Naive thymus-derived CD8-positive, alpha-beta T cell (primary cell): Measurements from ENCODE around the gene CILP2. TPM values are rescaled to one million over a fixed set of nuclear protein-coding genes. Genes with fewer than 3 reads are reported as not detected.

Experiments used
- ATAC-seq, 2 donors: fragments of 150-1000 bp; cut with Tn5 transposase in 1 of 2; sonication (Bioruptor Pico), chemical (Tn5 transposase) in 1 of 2; 1 replicate in 1 of 2; 2 replicates in 1 of 2; pipeline ENCODE4 v1.10.0; 2021; ENCODE audit warnings: mild to moderate bottlenecking in 2 of 2, moderate library complexity in 2 of 2
- POLR2A ChIA-PET: fragments of 350-600 bp; sonication (Branson Sonifier 250); formaldehyde crosslinking; loops from one replicate; lab custom pipeline; 2021; ENCODE audit warnings: antibody characterized with exemption; lab: Charles Lee
- DNase-seq, 10 donors: peaks; one replicate each; pipeline versions ENCODE4 v3.0.0 to v3.0.0-alpha.2; 2020 to 2022
- H3K27ac Mint-ChIP-seq, 10 donors: one replicate each; pipeline ENCODE4 v1.8.0; 2020 to 2022; ENCODE audit warnings: mild to moderate bottlenecking in 10 of 10, mixed read lengths in 10 of 10, moderate library complexity in 4 of 10, inconsistent platforms in 1 of 10
- H3K27me3 Mint-ChIP-seq, 5 donors: one replicate each; pipeline ENCODE4 v1.8.0; 2021 to 2022; ENCODE audit warnings: mixed read lengths in 5 of 5
- H3K36me3 Mint-ChIP-seq, 3 donors: one replicate each; pipeline ENCODE4 v1.8.0; 2020 to 2022; ENCODE audit warnings: mixed read lengths in 3 of 3, mild to moderate bottlenecking in 2 of 3, inconsistent platforms in 1 of 3
- H3K4me1 Mint-ChIP-seq, 4 donors: one replicate each; pipeline ENCODE4 v1.8.0; 2021 to 2022; ENCODE audit warnings: mixed read lengths in 4 of 4
- H3K4me3 Mint-ChIP-seq, 10 donors: one replicate each; pipeline ENCODE4 v1.8.0; 2020 to 2022; ENCODE audit warnings: mild to moderate bottlenecking in 10 of 10, mixed read lengths in 10 of 10, moderate library complexity in 6 of 10, inconsistent platforms in 1 of 10
- H3K9me3 Mint-ChIP-seq, 9 donors: one replicate each; pipeline ENCODE4 v1.8.0; 2020 to 2022; ENCODE audit warnings: mixed read lengths in 9 of 9, mild to moderate bottlenecking in 3 of 9, inconsistent platforms in 1 of 9, moderate library complexity in 1 of 9
- polyA plus RNA-seq, 3 donors: library from polyadenylated mRNA; unstranded; fragments of 300-500 nt; fragmentation: Illumina TruSeq; gene quantifications; one replicate each; pipeline ENCODE4 v1.2.3, GENCODE V29; 2021
- total RNA-seq, 8 experiments: library from RNA in 2 of 8; stranded (reverse) in 2 of 8; gene quantifications; one replicate each; pipeline ENCODE4 v1.2.3 and lab custom pipeline; 2021 to 2026

The CILP2 gene
- total and polyA plus RNA-seq, 5 experiments from 2014 or later: 0.31 to 0.64 (median 0.48) TPM; not detected in 1

- DNase-seq (no peak), ATAC-seq (no peak)
- H3K36me3 Mint-ChIP-seq: peaks cover 0 to 34% (median 15%) of the 10 kb centered on the region in 3 donors
- peak overlapping the region in 5 of 10 donors; percentile 36 to 79 (median 68) for H3K27ac Mint-ChIP-seq
- no peaks in the 10 kb centered on the region for H3K9me3 Mint-ChIP-seq
- POLR2A ChIA-PET: interaction anchor here (0.9 to 1.9 kb wide), 4 partner anchors 33 to 106 kb away, joined by 3 to 4 read pairs (median 3); partner anchors contain the start of genes GMIP and NDUFA13
- peaks cover 13 to 29% (median 19%) of the 10 kb centered on the region in 4 donors for H3K4me1 Mint-ChIP-seq
- no peak overlapping the region for H3K4me3 Mint-ChIP-seq
- no peaks in the 10 kb centered on the region for H3K27me3 Mint-ChIP-seq
These were observed 25.3 kb downstream of the CILP2 start for GRCh38 chr19:19563348-19563848.

- no peak for DNase-seq
- Mint-ChIP-seq H3K4me3 (no peak overlapping the region), H3K27me3 (no peaks in the 10 kb centered on the region), H3K27ac (peak overlapping the region in 3 of 10 donors; percentile 47 to 84 (median 57)), H3K9me3 (no peaks in the 10 kb centered on the region), H3K4me1 (peaks cover 5 to 20% (median 7%) of the 10 kb centered on the region in 4 donors), H3K36me3 (peaks cover 0 to 49% (median 26%) of the 10 kb centered on the region in 3 donors)
- POLR2A ChIA-PET: interaction anchor here (0.7 kb wide), 1 partner anchor 49 kb away, joined by 4 read pairs; no protein-coding TSS in a partner anchor
- ATAC-seq: no peak
These were observed 28.2 kb downstream of the CILP2 start for GRCh38 chr19:19566306-19566705.

GRCh38 chr19:19567391-19567790, 29.3 kb downstream of the CILP2 start:
- Mint-ChIP-seq H3K36me3 (peaks cover 0 to 46% (median 25%) of the 10 kb centered on the region in 3 donors), H3K9me3 (no peaks in the 10 kb centered on the region), H3K4me1 (peaks cover 2 to 15% (median 7%) of the 10 kb centered on the region in 4 donors), H3K4me3 (no peak overlapping the region), H3K27me3 (no peaks in the 10 kb centered on the region), H3K27ac (peak overlapping the region in 2 of 10 donors; percentile 79 to 83)
- no peak for DNase-seq
- no peak for ATAC-seq
- POLR2A ChIA-PET: interaction anchor here (0.9 to 1.4 kb wide), 3 partner anchors 35 to 66 kb away, joined by 3 to 4 read pairs (median 3); no protein-coding TSS in a partner anchor

GRCh38 chr19:19568802-19569756, 31.0 kb downstream of the CILP2 start:
- no peak for ATAC-seq
- DNase-seq: no peak
- no peaks in the 10 kb centered on the region for H3K27me3 Mint-ChIP-seq
- H3K27ac Mint-ChIP-seq: peak overlapping the region in 3 of 10 donors; percentile 19 to 31 (median 28)
- POLR2A ChIA-PET: interaction anchor here (1.1 to 1.4 kb wide), 2 partner anchors 27 to 37 kb away, joined by 3 read pairs; no protein-coding TSS in a partner anchor
- no peak overlapping the region for H3K4me3 Mint-ChIP-seq
- no peaks in the 10 kb centered on the region for H3K9me3 Mint-ChIP-seq
- peaks cover 0 to 43% (median 24%) of the 10 kb centered on the region in 3 donors for H3K36me3 Mint-ChIP-seq
- H3K4me1 Mint-ChIP-seq: peaks cover 0 to 7% (median 3%) of the 10 kb centered on the region in 4 donors

- POLR2A ChIA-PET: interaction anchor here (0.5 to 1.2 kb wide), 3 partner anchors 14 to 21 kb away, joined by 3 to 5 read pairs (median 3); no protein-coding TSS in a partner anchor
- Mint-ChIP-seq H3K4me1 (peaks cover 0 to 10% (median 6%) of the 10 kb centered on the region in 4 donors), H3K27ac (peak overlapping the region in 2 of 10 donors; percentile 20 to 52), H3K36me3 (peaks cover 0 to 32% (median 13%) of the 10 kb centered on the region in 3 donors), H3K4me3 (no peak overlapping the region), H3K27me3 (no peaks in the 10 kb centered on the region), H3K9me3 (no peaks in the 10 kb centered on the region)
- ATAC-seq (no peak), DNase-seq (no peak)
These were observed 32.5 kb downstream of the CILP2 start for GRCh38 chr19:19570571-19570970.

GRCh38 chr19:19571071-19571786, 33.2 kb downstream of the CILP2 start:
- Mint-ChIP-seq H3K36me3 (peaks cover 0 to 32% (median 12%) of the 10 kb centered on the region in 3 donors), H3K27ac (peak overlapping the region in 1 of 10 donors; percentile 56), H3K27me3 (no peaks in the 10 kb centered on the region), H3K4me1 (peaks cover 0 to 12% (median 6%) of the 10 kb centered on the region in 4 donors), H3K9me3 (no peaks in the 10 kb centered on the region), H3K4me3 (no peak overlapping the region)
- POLR2A ChIA-PET: interaction anchor here (0.5 to 1.5 kb wide), 5 partner anchors 12 to 49 kb away, joined by 3 to 9 read pairs (median 5); no protein-coding TSS in a partner anchor
- ATAC-seq (no peak), DNase-seq (no peak)

- Mint-ChIP-seq H3K27me3 (no peaks in the 10 kb centered on the region), H3K36me3 (peaks cover 0 to 8% (median 4%) of the 10 kb centered on the region in 3 donors), H3K9me3 (no peaks in the 10 kb centered on the region), H3K4me3 (no peak overlapping the region), H3K27ac (peak overlapping the region in 4 of 10 donors; percentile 13 to 82 (median 66)), H3K4me1 (peaks cover 0 to 21% (median 10%) of the 10 kb centered on the region in 4 donors)
- DNase-seq (no peak), ATAC-seq (no peak)
- POLR2A ChIA-PET: no interaction called here
These were observed 37.3 kb downstream of the CILP2 start for GRCh38 chr19:19575411-19575810.

GRCh38 chr19:19578252-19578651, 40.2 kb downstream of the CILP2 start:
- no peak for DNase-seq
- no peaks in the 10 kb centered on the region for H3K27me3 Mint-ChIP-seq
- peaks cover 0 to under 1% (median 0%) of the 10 kb centered on the region in 3 donors for H3K36me3 Mint-ChIP-seq
- no peak for ATAC-seq
- no peaks in the 10 kb centered on the region for H3K9me3 Mint-ChIP-seq
- peak overlapping the region in 2 of 10 donors; percentile 21 to 75 for H3K27ac Mint-ChIP-seq
- peaks cover 0 to 35% (median 22%) of the 10 kb centered on the region in 4 donors for H3K4me1 Mint-ChIP-seq
- H3K4me3 Mint-ChIP-seq: no peak overlapping the region
- POLR2A ChIA-PET: interaction anchor here (0.6 to 1.3 kb wide), 3 partner anchors 15 to 62 kb away, joined by 3 to 5 read pairs (median 3); partner anchors contain the start of gene NDUFA13

- ATAC-seq (no peak), DNase-seq (no peak)
- Mint-ChIP-seq H3K4me1 (peaks cover 0 to 35% (median 21%) of the 10 kb centered on the region in 4 donors), H3K9me3 (no peaks in the 10 kb centered on the region), H3K27me3 (no peaks in the 10 kb centered on the region), H3K4me3 (no peak overlapping the region), H3K27ac (peak overlapping the region in 5 of 10 donors; percentile 53 to 67 (median 66)), H3K36me3 (peaks cover 0 to 5% (median 2%) of the 10 kb centered on the region in 3 donors)
- POLR2A ChIA-PET: no interaction called here
These were observed 41.7 kb downstream of the CILP2 start for GRCh38 chr19:19579533-19580361.

GRCh38 chr19:19580418-19580817, 42.4 kb downstream of the CILP2 start:
- Mint-ChIP-seq H3K4me3 (no peak overlapping the region), H3K27ac (peak overlapping the region in 5 of 10 donors; percentile 40 to 83 (median 63)), H3K36me3 (peaks cover 0 to 7% (median 2%) of the 10 kb centered on the region in 3 donors), H3K9me3 (no peaks in the 10 kb centered on the region), H3K4me1 (peaks cover 0 to 32% (median 20%) of the 10 kb centered on the region in 4 donors), H3K27me3 (no peaks in the 10 kb centered on the region)
- POLR2A ChIA-PET: no interaction called here
- ATAC-seq (no peak), DNase-seq (no peak)

- DNase-seq: no peak
- Mint-ChIP-seq H3K36me3 (peaks cover 0 to 11% (median 2%) of the 10 kb centered on the region in 3 donors), H3K4me3 (no peak overlapping the region), H3K4me1 (peaks cover 0 to 28% (median 21%) of the 10 kb centered on the region in 4 donors), H3K9me3 (no peaks in the 10 kb centered on the region), H3K27ac (peak overlapping the region in 8 of 10 donors; percentile 20 to 87 (median 78)), H3K27me3 (no peaks in the 10 kb centered on the region)
- POLR2A ChIA-PET: interaction anchor here (1.1 to 1.7 kb wide), 2 partner anchors 10 to 28 kb away, joined by 3 to 5 read pairs; no protein-coding TSS in a partner anchor
- ATAC-seq: no peak
These were observed 43.3 kb downstream of the CILP2 start for GRCh38 chr19:19581391-19581790.
